Calu3 (cell line): ENCODE measurements around the gene CEP170B. TPM values are rescaled to one million over a fixed set of nuclear protein-coding genes. Genes with fewer than 3 reads are reported as not detected.
"Not testable (repeated sequence)": the region's sequence is repeated elsewhere in the genome, so short reads cannot be mapped to it uniquely, and the experiment has no call there.

Experiments used
- BruUV-seq: library from RNA; stranded (reverse); fragments of 400-500 nt; replicated peaks from 2 replicates; lab custom pipeline; 2021; lab: Mats Ljungman, UMichigan
- CTCF ChIA-PET: fragments of 300-600 bp; sonication (Branson Sonifier 250); formaldehyde crosslinking; loops from one replicate; lab custom pipeline; 2022; ENCODE audit warnings: antibody characterized with exemption; lab: Charles Lee
- DNase-seq: peaks from one replicate; pipeline ENCODE4 v3.0.0; 2022
- H3K27ac Mint-ChIP-seq: one replicate; pipeline ENCODE4 v1.8.0; 2022; ENCODE audit warnings: mixed read lengths; ENCODE audit not compliant: unreplicated experiment
- H3K27me3 Mint-ChIP-seq: one replicate; pipeline ENCODE4 v1.8.0; 2022; ENCODE audit warnings: mixed read lengths; ENCODE audit not compliant: unreplicated experiment
- H3K36me3 Mint-ChIP-seq: one replicate; pipeline ENCODE4 v1.8.0; 2022; ENCODE audit warnings: mild to moderate bottlenecking, moderate library complexity, mixed read lengths; ENCODE audit not compliant: insufficient read depth, unreplicated experiment
- H3K4me1 Mint-ChIP-seq: one replicate; pipeline ENCODE4 v1.8.0; 2022; ENCODE audit warnings: mild to moderate bottlenecking, low read depth, mixed read lengths; ENCODE audit not compliant: unreplicated experiment
- H3K4me3 Mint-ChIP-seq: one replicate; pipeline ENCODE4 v1.8.0; 2022; ENCODE audit warnings: mild to moderate bottlenecking, low read depth, moderate library complexity, mixed read lengths; ENCODE audit not compliant: unreplicated experiment
- H3K9me3 Mint-ChIP-seq: one replicate; pipeline ENCODE4 v1.8.0; 2022; ENCODE audit warnings: low read depth, mixed read lengths; ENCODE audit not compliant: unreplicated experiment
- CTCF ChIP-seq: fragments of 200-600 bp; IDR thresholded peaks from one replicate; pipeline ENCODE4 v1.8.0; 2022; ENCODE audit warnings: antibody characterized with exemption; ENCODE audit not compliant: unreplicated experiment
- intact Hi-C: fragments of 100-400 bp; cut with micrococcal nuclease; formaldehyde crosslinking; loops from one replicate; pipeline ENCODE4 v1.10.0; 2022; ENCODE audit not compliant: unreplicated experiment
- total RNA-seq: library from RNA; stranded (reverse); gene quantifications from 2 replicates; pipeline ENCODE4 v1.2.3, GENCODE V29; 2022

Gene CEP170B
- total RNA-seq, 1 experiment from 2014 or later, result 60.2 TPM

- no peak for TF ChIP-seq CTCF
- no peak for DNase-seq
- intact Hi-C loops, result no loop called here
- Mint-ChIP-seq H3K4me1 (no peaks in the 10 kb centered on the region), H3K9me3 (no peaks in the 10 kb centered on the region), H3K36me3 (no peaks in the 10 kb centered on the region), H3K4me3 (no peak overlapping the region), H3K27ac (no peak overlapping the region), H3K27me3 (peaks cover 48% of the 10 kb centered on the region)
- BruUV-seq, result no TSS peak
- CTCF ChIA-PET, result interaction anchor here (0.6 to 1.0 kb wide), 2 partner anchors 15 kb away, joined by 4 to 6 read pairs; no protein-coding TSS in a partner anchor
Measured at GRCh38 chr14:104917993-104918392, 52.9 kb downstream of the CEP170B start.

- DNase-seq, BruUV-seq, H3K27ac Mint-ChIP-seq, H3K9me3 Mint-ChIP-seq, intact Hi-C loops, H3K4me1 Mint-ChIP-seq, H3K4me3 Mint-ChIP-seq, H3K36me3 Mint-ChIP-seq: not testable (repeated sequence)
- H3K27me3 Mint-ChIP-seq, result peaks cover 38% of the 10 kb centered on the region
- CTCF ChIA-PET, result interaction anchor here (0.6 to 1.0 kb wide), 2 partner anchors 14 to 212 kb away, joined by 3 to 4 read pairs; no protein-coding TSS in a partner anchor
Measured at GRCh38 chr14:104919152-104919992, 54.3 kb downstream of the CEP170B start.

- DNase-seq, result no peak
- Mint-ChIP-seq H3K4me1 (no peaks in the 10 kb centered on the region), H3K9me3 (no peaks in the 10 kb centered on the region), H3K4me3 (no peak overlapping the region), H3K27ac (no peak overlapping the region), H3K27me3 (peaks cover 32% of the 10 kb centered on the region), H3K36me3 (no peaks in the 10 kb centered on the region)
- intact Hi-C loops, result no loop called here
- no TSS peak for BruUV-seq
- TF ChIP-seq CTCF, result no peak
- CTCF ChIA-PET, result interaction anchor here (0.6 kb wide), 1 partner anchor 212 kb away, joined by 3 read pairs; no protein-coding TSS in a partner anchor
Measured at GRCh38 chr14:104919993-104920315, 54.9 kb downstream of the CEP170B start.

- no peak for DNase-seq
- H3K4me1 Mint-ChIP-seq, result no peaks in the 10 kb centered on the region
- H3K36me3 Mint-ChIP-seq, result no peaks in the 10 kb centered on the region
- no TSS peak for BruUV-seq
- H3K4me3 Mint-ChIP-seq, result no peak overlapping the region
- intact Hi-C loops, result no loop called here
- H3K27ac Mint-ChIP-seq, result no peak overlapping the region
- TF ChIP-seq CTCF, result no peak
- no peaks in the 10 kb centered on the region for H3K9me3 Mint-ChIP-seq
- H3K27me3 Mint-ChIP-seq, result peaks cover 6% of the 10 kb centered on the region
- CTCF ChIA-PET, result no interaction called here
Measured at GRCh38 chr14:104923640-104924420, 58.8 kb downstream of the CEP170B start.
